Panc1 (cell line): ENCODE measurements around the gene MROH2A. TPM values are rescaled to one million over a fixed set of nuclear protein-coding genes. Genes with fewer than 3 reads are reported as not detected.
"Not testable (repeated sequence)": the region's sequence is repeated elsewhere in the genome, so short reads cannot be mapped to it uniquely, and the experiment has no call there.

Experiments used
- ATAC-seq: fragments of 200-7000 bp; cut with Tn5 transposase; 2 replicates; pipeline ENCODE4 v1.9.1; 2020; ENCODE audit warnings: mild to moderate bottlenecking, moderate library complexity
- BruUV-seq: library from RNA; stranded (reverse); fragments of 400-500 nt; replicated peaks from 2 replicates; lab custom pipeline; 2021; lab: Mats Ljungman, UMichigan
- CTCF ChIA-PET: fragments of 300-600 bp; sonication (Branson Sonifier 250); formaldehyde crosslinking; loops from one replicate; lab custom pipeline; 2022; ENCODE audit warnings: antibody characterized with exemption; lab: Charles Lee
- POLR2A ChIA-PET: fragments of 300-600 bp; sonication (Branson Sonifier 250); formaldehyde crosslinking; loops from one replicate; lab custom pipeline; 2022; ENCODE audit warnings: antibody characterized with exemption; lab: Charles Lee
- DNase-seq: peaks from one replicate; pipeline ENCODE4 v3.0.0-alpha.2; 2010; ENCODE audit warnings: low read depth, low spot score
- H3K27ac ChIP-seq: 2 replicates; pipeline ENCODE4 v1.5.1; 2011; ENCODE audit warnings: mild to moderate bottlenecking, low read length, inconsistent platforms
- H3K27me3 ChIP-seq: fragments of 200-500 bp; sonication (Bioruptor generic); 2 replicates; pipeline ENCODE4 v1.6.0; 2014; ENCODE audit warnings: low read length, inconsistent platforms; ENCODE audit not compliant: control insufficient read depth, insufficient read depth
- H3K36me3 ChIP-seq: fragments of 200-500 bp; sonication (Bioruptor generic); 2 replicates; pipeline ENCODE4 v1.5.1; 2014; ENCODE audit warnings: inconsistent platforms, mild to moderate bottlenecking, low read length, moderate library complexity; ENCODE audit not compliant: control insufficient read depth, insufficient read depth
- H3K4me1 ChIP-seq: 2 replicates; pipeline ENCODE4 v1.5.1; 2011; ENCODE audit warnings: inconsistent platforms, mild to moderate bottlenecking, low read length, moderate library complexity; ENCODE audit not compliant: control insufficient read depth, insufficient read depth
- H3K4me3 ChIP-seq, 2 experiments: 2 replicates each; pipeline ENCODE4 v1.5.1; 2011 to 2012; ENCODE audit warnings: low read depth in 2 of 2, low read length in 2 of 2, mild to moderate bottlenecking in 2 of 2, inconsistent platforms in 1 of 2, moderate library complexity in 1 of 2
- H3K9me3 ChIP-seq: fragments of 200-500 bp; sonication (Bioruptor generic); 2 replicates; pipeline ENCODE4 v1.5.1; 2014; ENCODE audit warnings: low read depth, mild to moderate bottlenecking, inconsistent platforms, low read length, moderate library complexity; ENCODE audit not compliant: control insufficient read depth, insufficient read depth
- POLR2AphosphoS5 ChIP-seq: IDR thresholded peaks from 2 replicates; pipeline ENCODE4 v1.6.1; 2012; ENCODE audit warnings: mild to moderate bottlenecking, low read depth, low read length, moderate library complexity
- SIN3A ChIP-seq: IDR thresholded peaks from 2 replicates; pipeline ENCODE4 v1.6.1; 2012; ENCODE audit warnings: low read depth, mild to moderate bottlenecking, low read length, moderate library complexity, borderline replicate concordance; ENCODE audit not compliant: insufficient read depth
- TCF7L2 ChIP-seq: IDR thresholded peaks from 2 replicates; pipeline ENCODE4 v1.6.1; 2011; ENCODE audit warnings: mild to moderate bottlenecking, low read depth, low read length, inconsistent platforms
- in situ Hi-C: cut with HindIII; loops from 2 replicates; pipeline ENCODE4 v1.10.0; 2016; ENCODE audit warnings: low sequenced_read_pairs, low pct_unique_long_range_greater_than_20kb
- intact Hi-C: fragments of 100-400 bp; cut with micrococcal nuclease; formaldehyde crosslinking; loops from one replicate; pipeline ENCODE4 v1.10.0; 2022; ENCODE audit not compliant: unreplicated experiment
- total RNA-seq: library from RNA; stranded (reverse); gene quantifications from one replicate; pipeline ENCODE4 v1.2.1, GENCODE V29; 2021; ENCODE audit not compliant: unreplicated experiment
- TF ChIP-seq, protein P1 (sequence below), 2 experiments: IDR thresholded peaks; 2 replicates each; pipeline ENCODE4 v1.6.1; 2011 to 2012; ENCODE audit warnings: low read depth in 2 of 2, control low read depth in 1 of 2, low read length in 1 of 2, mild to moderate bottlenecking in 1 of 2, moderate library complexity in 1 of 2; ENCODE audit not compliant: insufficient read depth in 1 of 2
- TF ChIP-seq, protein P2 (sequence below): fragments of 450-650 bp; IDR thresholded peaks from 2 replicates; pipeline ENCODE4 v1.5.1; 2017; ENCODE audit warnings: mild to moderate bottlenecking

The MROH2A gene
- total RNA-seq, 1 experiment from 2014 or later, result not detected

DNA sequence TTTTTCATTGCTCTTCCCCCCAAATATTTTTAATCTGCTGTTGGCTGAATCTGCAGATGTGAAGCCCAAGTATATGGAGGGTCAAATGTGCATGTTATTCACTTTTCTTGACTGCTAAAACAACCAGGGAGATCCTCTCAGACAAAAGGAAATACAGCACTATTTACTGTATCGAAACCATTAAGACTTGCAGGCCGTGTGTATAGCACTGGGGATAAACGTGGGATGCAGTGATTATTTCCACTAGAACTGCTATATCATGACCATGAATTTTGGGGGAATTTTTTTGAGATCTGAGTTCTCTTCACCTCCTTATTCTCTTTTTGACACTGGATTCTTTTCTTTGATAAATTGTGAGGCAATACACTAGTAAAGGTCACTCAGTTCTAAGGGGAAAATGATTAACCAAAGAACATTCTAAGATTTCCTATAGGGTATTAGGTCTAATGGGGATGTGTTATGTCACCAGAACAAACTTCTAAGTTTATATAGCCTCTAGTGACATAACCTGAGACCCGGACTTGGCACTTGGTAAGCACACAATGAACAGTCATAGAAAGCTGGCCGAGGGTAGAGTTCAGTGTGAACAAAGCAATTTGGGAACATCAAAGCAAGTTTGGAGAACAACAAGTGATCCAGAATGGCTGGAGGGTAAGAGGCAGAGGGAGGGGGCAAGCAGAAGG, 32.9 kb upstream of the MROH2A start:
- intact Hi-C loops, result no loop called here
- no peak for ATAC-seq
- no peak for TF ChIP-seq TCF7L2
- TF ChIP-seq, protein P1, sequence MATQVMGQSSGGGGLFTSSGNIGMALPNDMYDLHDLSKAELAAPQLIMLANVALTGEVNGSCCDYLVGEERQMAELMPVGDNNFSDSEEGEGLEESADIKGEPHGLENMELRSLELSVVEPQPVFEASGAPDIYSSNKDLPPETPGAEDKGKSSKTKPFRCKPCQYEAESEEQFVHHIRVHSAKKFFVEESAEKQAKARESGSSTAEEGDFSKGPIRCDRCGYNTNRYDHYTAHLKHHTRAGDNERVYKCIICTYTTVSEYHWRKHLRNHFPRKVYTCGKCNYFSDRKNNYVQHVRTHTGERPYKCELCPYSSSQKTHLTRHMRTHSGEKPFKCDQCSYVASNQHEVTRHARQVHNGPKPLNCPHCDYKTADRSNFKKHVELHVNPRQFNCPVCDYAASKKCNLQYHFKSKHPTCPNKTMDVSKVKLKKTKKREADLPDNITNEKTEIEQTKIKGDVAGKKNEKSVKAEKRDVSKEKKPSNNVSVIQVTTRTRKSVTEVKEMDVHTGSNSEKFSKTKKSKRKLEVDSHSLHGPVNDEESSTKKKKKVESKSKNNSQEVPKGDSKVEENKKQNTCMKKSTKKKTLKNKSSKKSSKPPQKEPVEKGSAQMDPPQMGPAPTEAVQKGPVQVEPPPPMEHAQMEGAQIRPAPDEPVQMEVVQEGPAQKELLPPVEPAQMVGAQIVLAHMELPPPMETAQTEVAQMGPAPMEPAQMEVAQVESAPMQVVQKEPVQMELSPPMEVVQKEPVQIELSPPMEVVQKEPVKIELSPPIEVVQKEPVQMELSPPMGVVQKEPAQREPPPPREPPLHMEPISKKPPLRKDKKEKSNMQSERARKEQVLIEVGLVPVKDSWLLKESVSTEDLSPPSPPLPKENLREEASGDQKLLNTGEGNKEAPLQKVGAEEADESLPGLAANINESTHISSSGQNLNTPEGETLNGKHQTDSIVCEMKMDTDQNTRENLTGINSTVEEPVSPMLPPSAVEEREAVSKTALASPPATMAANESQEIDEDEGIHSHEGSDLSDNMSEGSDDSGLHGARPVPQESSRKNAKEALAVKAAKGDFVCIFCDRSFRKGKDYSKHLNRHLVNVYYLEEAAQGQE (IDR thresholded peaks at IDR 0.05; ENCODE audit: insufficient read depth in 1 of 2, low read depth in 2 of 2, low read length in 1 of 2), result no peak
- TF ChIP-seq SIN3A, result no peak
- TF ChIP-seq POLR2AphosphoS5, result no peak
- TF ChIP-seq, protein P2, sequence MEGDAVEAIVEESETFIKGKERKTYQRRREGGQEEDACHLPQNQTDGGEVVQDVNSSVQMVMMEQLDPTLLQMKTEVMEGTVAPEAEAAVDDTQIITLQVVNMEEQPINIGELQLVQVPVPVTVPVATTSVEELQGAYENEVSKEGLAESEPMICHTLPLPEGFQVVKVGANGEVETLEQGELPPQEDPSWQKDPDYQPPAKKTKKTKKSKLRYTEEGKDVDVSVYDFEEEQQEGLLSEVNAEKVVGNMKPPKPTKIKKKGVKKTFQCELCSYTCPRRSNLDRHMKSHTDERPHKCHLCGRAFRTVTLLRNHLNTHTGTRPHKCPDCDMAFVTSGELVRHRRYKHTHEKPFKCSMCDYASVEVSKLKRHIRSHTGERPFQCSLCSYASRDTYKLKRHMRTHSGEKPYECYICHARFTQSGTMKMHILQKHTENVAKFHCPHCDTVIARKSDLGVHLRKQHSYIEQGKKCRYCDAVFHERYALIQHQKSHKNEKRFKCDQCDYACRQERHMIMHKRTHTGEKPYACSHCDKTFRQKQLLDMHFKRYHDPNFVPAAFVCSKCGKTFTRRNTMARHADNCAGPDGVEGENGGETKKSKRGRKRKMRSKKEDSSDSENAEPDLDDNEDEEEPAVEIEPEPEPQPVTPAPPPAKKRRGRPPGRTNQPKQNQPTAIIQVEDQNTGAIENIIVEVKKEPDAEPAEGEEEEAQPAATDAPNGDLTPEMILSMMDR, result no peak
- no peak overlapping the region for H3K4me3 ChIP-seq
- H3K36me3 ChIP-seq, result no peaks in the 10 kb centered on the region
- no TSS peak for BruUV-seq
- DNase-seq, result no peak
- H3K27ac ChIP-seq, result no peak overlapping the region
- H3K27me3 ChIP-seq, result no peaks in the 10 kb centered on the region
- ChIA-PET CTCF (no interaction called here), POLR2A (no interaction called here)
- no peaks in the 10 kb centered on the region for H3K4me1 ChIP-seq
- H3K9me3 ChIP-seq, result no peaks in the 10 kb centered on the region
- in situ Hi-C loops, result no loop called here

DNA sequence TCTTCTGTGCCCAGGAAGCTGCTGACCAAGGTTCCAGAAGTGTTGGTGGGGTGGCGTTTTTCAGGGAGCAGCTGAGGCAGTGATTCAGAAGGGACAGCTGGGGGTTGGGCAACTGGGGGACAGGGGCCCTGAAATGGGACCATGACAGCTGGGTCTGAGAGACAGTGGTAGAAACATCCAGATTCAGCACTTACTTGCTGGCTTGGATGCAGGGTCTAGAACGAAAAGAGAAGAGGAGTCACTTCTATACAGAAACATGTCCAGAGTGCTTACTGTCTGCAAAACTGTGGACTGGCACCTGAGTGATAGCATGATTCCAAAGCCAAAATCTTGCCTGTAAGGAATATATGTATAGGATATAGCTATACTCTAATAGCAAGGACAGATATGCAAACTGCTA, 32.3 kb upstream of the MROH2A start:
- ATAC-seq, H3K9me3 ChIP-seq, H3K27ac ChIP-seq, DNase-seq, BruUV-seq, H3K4me1 ChIP-seq, H3K27me3 ChIP-seq, H3K4me3 ChIP-seq, H3K36me3 ChIP-seq, CTCF ChIA-PET, intact Hi-C loops, in situ Hi-C loops, POLR2A ChIA-PET: not testable (repeated sequence)

DNA sequence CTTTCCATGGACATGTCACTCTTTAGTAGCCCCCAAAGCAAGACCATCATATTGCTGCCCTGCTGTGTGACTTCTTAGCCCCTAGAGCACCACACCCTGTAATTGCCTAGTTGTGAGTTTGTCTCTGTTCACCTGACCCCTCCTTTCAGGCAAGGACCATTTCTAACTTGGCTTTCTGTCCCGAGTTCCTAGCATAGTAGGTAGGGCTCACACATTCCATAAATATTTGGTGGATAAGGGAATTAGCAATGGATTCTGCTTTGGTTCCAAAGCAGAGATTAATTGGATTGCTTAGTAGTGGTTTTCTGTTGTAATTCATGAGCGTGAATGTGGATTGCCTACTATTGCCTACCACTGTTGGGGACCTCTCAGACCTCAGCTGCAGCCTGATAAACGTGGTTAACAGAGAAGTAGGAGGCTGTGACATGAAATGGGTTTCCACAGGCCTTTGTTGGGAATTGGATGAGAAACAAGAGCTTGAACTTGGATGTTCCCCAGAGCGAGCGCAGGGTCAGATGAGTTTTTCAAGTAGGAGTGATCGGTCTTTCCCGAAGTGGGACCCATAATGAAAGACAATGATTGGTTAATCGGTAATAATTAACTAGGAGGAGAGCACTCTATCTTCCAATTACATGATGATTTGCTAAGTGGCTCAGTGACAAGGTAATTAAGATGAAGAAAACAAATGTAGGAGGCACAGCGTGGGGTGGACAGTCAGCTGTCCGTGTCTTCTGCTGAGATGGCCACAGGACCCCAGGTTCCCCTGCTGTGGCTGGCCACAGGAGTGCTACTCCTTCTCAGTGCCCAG, 31.5 kb upstream of the MROH2A start:
- POLR2A ChIA-PET, result no interaction called here
- H3K27me3 ChIP-seq, result no peaks in the 10 kb centered on the region
- H3K4me1 ChIP-seq, result no peaks in the 10 kb centered on the region
- no peak overlapping the region for H3K27ac ChIP-seq
- no peaks in the 10 kb centered on the region for H3K36me3 ChIP-seq
- TF ChIP-seq, protein P1 (IDR thresholded peaks at IDR 0.05; ENCODE audit: insufficient read depth in 1 of 2, low read depth in 2 of 2, low read length in 1 of 2), result no peak
- TF ChIP-seq TCF7L2 (no peak), SIN3A (no peak), POLR2AphosphoS5 (no peak)
- TF ChIP-seq, protein P2, result no peak
- intact Hi-C loops (no loop called here), in situ Hi-C loops (no loop called here)
- H3K4me3 ChIP-seq, result no peak overlapping the region
- CTCF ChIA-PET, result no interaction called here
- H3K9me3 ChIP-seq, result no peaks in the 10 kb centered on the region
- DNase-seq, result no peak
- no peak for ATAC-seq
- BruUV-seq, result no TSS peak
